Measurements from ENCODE around the gene NACC2. TPM values are rescaled to one million over a fixed set of nuclear protein-coding genes. Genes with fewer than 3 reads are reported as not detected.

Gene NACC2
- total and polyA plus RNA-seq, 9 of the 15 experiments (the other 6 are each of a cell fraction or from before 2014, with no cell fraction given): 0.70 to 25.1 (median 5.6) TPM

GRCh38 chr9:136119061-136119882, 24.2 kb upstream of the NACC2 start (continued):
- peak; percentile 48; the same call in 1 of the 2 replicates for TF ChIP-seq TFAP4 (CRISPR knock-in tag; IDR thresholded peaks at IDR 0.05; ENCODE audit: borderline replicate concordance)
- TF ChIP-seq RERE (CRISPR knock-in tag; IDR thresholded peaks at IDR 0.05; ENCODE audit: borderline replicate concordance): 0 out of 2 replicates have a peak, but pooled peaks have one; percentile 59
- no peak for TF ChIP-seq ZNF134 (CRISPR knock-in tag; conservative IDR thresholded peaks at IDR 0.05)
- TF ChIP-seq KAT7 (CRISPR knock-in tag; IDR thresholded peaks at IDR 0.05; ENCODE audit: borderline replicate concordance): peak; percentile 76; the same call in 1 of the 2 replicates
- TF ChIP-seq ZBTB9 (CRISPR knock-in tag; IDR thresholded peaks at IDR 0.05): peak; percentile 61; the same call in 1 of the 2 replicates
- peak; percentile 69 for TF ChIP-seq TAF1 (IDR thresholded peaks at IDR 0.05; ENCODE audit: control insufficient read depth, extremely low read depth, insufficient read depth, low read length, severe bottlenecking)
- TF ChIP-seq PHF8 (IDR thresholded peaks at IDR 0.05; ENCODE audit: borderline replicate concordance, low read length): peak; percentile 36; the same call in 1 of the 2 replicates
- peak in 1 of 2 experiments; percentile 10; a peak in 1 of 4 replicates for TF ChIP-seq ZMIZ1 (IDR thresholded peaks at IDR 0.05; ENCODE audit: low read depth in 2 of 2, low read length in 2 of 2)
- no peak for TF ChIP-seq ATF1 (CRISPR knock-in tag; IDR thresholded peaks at IDR 0.05)
- peak; percentile 0 for TF ChIP-seq ATF1 (tag; IDR thresholded peaks at IDR 0.05)

All from K562 (cell line).